HG03060 (cell line): ENCODE measurements around the gene MPL.

Experiments
- ATAC-seq: cut with Tn5 transposase; IDR thresholded peaks from one replicate; pipeline ENCODE4 v1.9.1; 2021; ENCODE audit warnings: low read depth, moderate number of reproducible peaks; ENCODE audit not compliant: unreplicated experiment

MPL gene

GRCh38 chr1:43351421-43352350 is 14.1 kb downstream of the MPL start:
- ATAC-seq = no peak

GRCh38 chr1:43352351-43352705 is 14.7 kb downstream of the MPL start:
- no peak for ATAC-seq

- ATAC-seq = no peak
Observed at GRCh38 chr1:43352881-43353280, 15.3 kb downstream of the MPL start.

GRCh38 chr1:43354471-43354870 is 16.9 kb downstream of the MPL start:
- ATAC-seq = no peak

- no peak for ATAC-seq
Observed at GRCh38 chr1:43354936-43355335, 17.3 kb downstream of the MPL start.

- ATAC-seq = no peak
Observed at GRCh38 chr1:43357251-43357650, 19.6 kb downstream of the MPL start.

- no peak for ATAC-seq
Observed at GRCh38 chr1:43358121-43358745, 20.6 kb downstream of the MPL start.

GRCh38 chr1:43358746-43359693 is 21.4 kb downstream of the MPL start, which contains the start of gene CDC20:
Gene CDC20 (plus strand): TSS chr1:43358981. CDS start chr1:43359216, 235 bp downstream.
- ATAC-seq = peak; percentile 96

GRCh38 chr1:43359696-43360095 is 22.1 kb downstream of the MPL start:
- no peak for ATAC-seq

- no peak for ATAC-seq
Observed at GRCh38 chr1:43360616-43361015, 23.0 kb downstream of the MPL start.

- no peak for ATAC-seq
Observed at GRCh38 chr1:43363283-43363934, 25.8 kb downstream of the MPL start.

GRCh38 chr1:43363935-43364525 is 26.4 kb downstream of the MPL start:
- ATAC-seq = no peak

GRCh38 chr1:43365678-43366077 is 28.1 kb downstream of the MPL start:
- no peak for ATAC-seq

- no peak for ATAC-seq
Observed at GRCh38 chr1:43366179-43366578, 28.6 kb downstream of the MPL start.

- no peak for ATAC-seq
Observed at GRCh38 chr1:43366601-43367025, 29.0 kb downstream of the MPL start.

GRCh38 chr1:43367026-43367903 is 29.6 kb downstream of the MPL start:
- no peak for ATAC-seq

GRCh38 chr1:43367904-43368645 is 30.5 kb downstream of the MPL start, which contains the start of gene ELOVL1:
Gene ELOVL1 (minus strand): TSS chr1:43368011. CDS start chr1:43365609, 2,402 bp downstream.
- peak; percentile 40 for ATAC-seq

GRCh38 chr1:43368646-43369020 is 31.0 kb downstream of the MPL start:
- no peak for ATAC-seq
